HepG2 (cell line): ENCODE results near the gene CRYBA2. TPM values are rescaled to one million over a fixed set of nuclear protein-coding genes. Genes with fewer than 3 reads are reported as not detected.

ENCODE experiments used
- ATAC-seq: fragments of 200-7000 bp; cut with Tn5 transposase; 3 replicates; pipeline ENCODE4 v1.9.1; 2020; ENCODE audit warnings: mild to moderate bottlenecking, moderate library complexity
- BruUV-seq: library from RNA; stranded (reverse); fragments of 400-500 nt; replicated peaks from 2 replicates; lab custom pipeline; 2021; lab: Mats Ljungman, UMichigan
- CTCF ChIA-PET: fragments of 300-600 bp; formaldehyde crosslinking; extraction: SDS; loops from one replicate; lab custom pipeline; 2021; ENCODE audit warnings: low total read pairs, inconsistent platforms, low intra/inter-chr PET ratio; lab: Yijun Ruan, JAX
- POLR2A ChIA-PET: fragments of 350-600 bp; sonication (Branson Sonifier 250); formaldehyde crosslinking; loops from one replicate; lab custom pipeline; 2020; ENCODE audit warnings: antibody characterized with exemption, inconsistent platforms; lab: Yijun Ruan, JAX
- DNase-seq: peaks from one replicate; pipeline ENCODE4 v3.0.0-alpha.2; 2015; ENCODE audit warnings: low spot score
- FAIRE-seq: peaks from 3 replicates; lab custom pipeline; 2011; peaks lifted over from hg19 to GRCh38; lab: Jason Lieb, UNC
- H2AFZ ChIP-seq: one replicate; pipeline ENCODE4 v1.6.1; 2011; ENCODE audit warnings: low read length, inconsistent platforms
- H3K27ac ChIP-seq: fragments of 300-600 bp; 3 replicates; pipeline ENCODE4 v1.8.0; 2011; ENCODE audit warnings: mixed run types, mild to moderate bottlenecking, mixed read lengths, low read length, inconsistent platforms; ENCODE audit not compliant: insufficient read depth; ENCODE audit errors: extremely low read length
- H3K27me3 ChIP-seq, 2 experiments: fragments of 200-600 bp in 1 of 2; 2 replicates in 1 of 2; 3 replicates in 1 of 2; pipeline versions ENCODE4 v1.6.0 to v1.8.0; 2011; ENCODE audit warnings: low read length in 2 of 2, mild to moderate bottlenecking in 2 of 2, moderate library complexity in 2 of 2, inconsistent platforms in 1 of 2; ENCODE audit not compliant: insufficient read depth in 2 of 2, control insufficient read depth in 1 of 2
- H3K36me3 ChIP-seq, 2 experiments: fragments of 200-600 bp in 1 of 2; replicated peaks in 1 of 2; 2 replicates in 1 of 2; 3 replicates in 1 of 2; pipeline versions ENCODE4 v1.5.1 to v1.8.0; 2011; ENCODE audit warnings: low read length in 2 of 2, inconsistent platforms in 1 of 2; ENCODE audit not compliant: insufficient read depth in 2 of 2, control insufficient read depth in 1 of 2
- H3K4me1 ChIP-seq: 2 replicates; pipeline ENCODE4 v1.5.1; 2012; ENCODE audit warnings: low read length, inconsistent platforms; ENCODE audit not compliant: insufficient read depth
- H3K4me2 ChIP-seq: 2 replicates; pipeline ENCODE4 v1.6.0; 2011; ENCODE audit warnings: low read depth, low read length, inconsistent platforms
- H3K4me3 ChIP-seq, 3 experiments: fragments of 200-600 bp in 1 of 3; sonication (generic), shearing (Covaris generic) in 1 of 3; replicated peaks in 1 of 3; 2 replicates each; pipeline ENCODE4 v1.5.1; 2011 to 2016; ENCODE audit warnings: low read length in 3 of 3, inconsistent platforms in 2 of 3, low read depth in 2 of 3, mild to moderate bottlenecking in 2 of 3, control low read depth in 1 of 3, mixed read lengths in 1 of 3; ENCODE audit not compliant: insufficient read depth in 1 of 3
- H3K79me2 ChIP-seq: one replicate; pipeline ENCODE4 v1.6.1; 2011; ENCODE audit warnings: low read length, inconsistent platforms; ENCODE audit not compliant: insufficient read depth
- H3K9ac ChIP-seq: 2 replicates; pipeline ENCODE4 v1.6.0; 2011; ENCODE audit warnings: mild to moderate bottlenecking, low read depth, low read length, inconsistent platforms; ENCODE audit not compliant: insufficient read depth
- H3K9me3 ChIP-seq: 2 replicates; pipeline ENCODE4 v1.5.1; 2012; ENCODE audit warnings: mild to moderate bottlenecking, low read length
- H4K20me1 ChIP-seq: 2 replicates; pipeline ENCODE4 v1.6.0; 2011; ENCODE audit warnings: inconsistent platforms, mild to moderate bottlenecking, low read length, moderate library complexity; ENCODE audit not compliant: insufficient read depth
- ASH2L ChIP-seq: fragments of 300-600, 200-600 bp; sonication (generic); IDR thresholded peaks from 2 replicates; pipeline ENCODE4 v1.7.0; 2017; ENCODE audit warnings: low read depth, mild to moderate bottlenecking, moderate library complexity, mixed read lengths, low read length; ENCODE audit not compliant: insufficient read length
- FIP1L1 ChIP-seq: fragments of 200-400 bp; formaldehyde crosslinking; IDR thresholded peaks from 2 replicates; pipeline ENCODE4 v1.6.1; 2018; ENCODE audit warnings: low read depth, mild to moderate bottlenecking, low read length, moderate library complexity, borderline replicate concordance; ENCODE audit not compliant: insufficient read depth
- MNT ChIP-seq: fragments of 450-650 bp; IDR thresholded peaks from 2 replicates; pipeline ENCODE4 v1.6.1; 2016
- SNRNP70 ChIP-seq: fragments of 200-400 bp; formaldehyde crosslinking; IDR thresholded peaks from 2 replicates; pipeline ENCODE4 v1.6.1; 2017; ENCODE audit warnings: mild to moderate bottlenecking, low read depth, low read length, moderate library complexity
- SP1 ChIP-seq, 2 experiments: fragments of 450-650 bp in 1 of 2; sonication (generic) in 1 of 2; formaldehyde crosslinking in 1 of 2; IDR thresholded peaks; 2 replicates each; pipeline versions ENCODE4 v1.4.0 to v1.6.1; 2016 to 2020; ENCODE audit warnings: missing genetic modification reagents in 1 of 2
- TCF7 ChIP-seq: sonication (generic); IDR thresholded peaks from 2 replicates; pipeline ENCODE4 v1.6.1; 2016; ENCODE audit warnings: antibody characterized with exemption, low read depth
- THYN1 ChIP-seq: sonication (generic); formaldehyde crosslinking; IDR thresholded peaks from 2 replicates; pipeline ENCODE4 v1.8.1; 2023; ENCODE audit warnings: low read depth, mild to moderate bottlenecking, moderate library complexity, missing genetic modification reagents, borderline replicate concordance
- ZNF124 ChIP-seq: sonication (generic); formaldehyde crosslinking; IDR thresholded peaks from 2 replicates; pipeline ENCODE4 v1.4.0; 2020; ENCODE audit warnings: missing genetic modification reagents
- ZNF30 ChIP-seq: sonication (generic); formaldehyde crosslinking; IDR thresholded peaks from 2 replicates; pipeline ENCODE4 v1.5.0; 2020; ENCODE audit warnings: mild to moderate bottlenecking, missing genetic modification reagents
- ZNF460 ChIP-seq: sonication (generic); formaldehyde crosslinking; IDR thresholded peaks from 2 replicates; pipeline ENCODE4 v1.5.1; 2020; ENCODE audit warnings: missing genetic modification reagents, mild to moderate bottlenecking, borderline replicate concordance
- ZNF468 ChIP-seq: sonication (generic); formaldehyde crosslinking; IDR thresholded peaks from 2 replicates; pipeline ENCODE4 v1.8.0; 2022; ENCODE audit warnings: mild to moderate bottlenecking, moderate library complexity, missing genetic modification reagents
- ZNF605 ChIP-seq: sonication (generic); formaldehyde crosslinking; IDR thresholded peaks from 2 replicates; pipeline ENCODE4 v1.8.0; 2022; ENCODE audit warnings: mild to moderate bottlenecking, missing genetic modification reagents
- ZNF773 ChIP-seq: sonication (generic); formaldehyde crosslinking; IDR thresholded peaks from 2 replicates; pipeline ENCODE4 v1.4.0; 2020; ENCODE audit warnings: missing genetic modification reagents, borderline replicate concordance
- WGBS: methylation state at CpG from one replicate; pipeline ENCODE4 v1.1.6; 2017; ENCODE audit warnings: low lambda C conversion rate; 5-methylcytosine and 5-hydroxymethylcytosine counted together
- in situ Hi-C: cut with HindIII; loops from 2 replicates; pipeline ENCODE4 v1.10.0; 2017; ENCODE audit warnings: low pct_unique_long_range_greater_than_20kb; ENCODE audit not compliant: extremely low pct_ligation_motif_present
- intact Hi-C: fragments of 100-400 bp; cut with micrococcal nuclease; formaldehyde crosslinking; loops from one replicate; pipeline ENCODE4 v1.10.0; 2022; ENCODE audit not compliant: unreplicated experiment
- polyA plus RNA-seq, 8 experiments: library from polyadenylated mRNA; depleted of rRNA in 3 of 8; stranded (reverse) in 7 of 8; unstranded in 1 of 8; fragments of >200 nt; fragmentation: Illumina TruSeq in 4 of 8; extraction: Trizol in 4 of 8; gene quantifications; 2 replicates each; pipeline versions ENCODE4 v1.2.1 to v1.2.3, GENCODE V29; 2011 to 2016; ENCODE audit warnings: low read depth in 4 of 8, missing spikeins in 1 of 8, mixed read lengths in 1 of 8; ENCODE audit not compliant: insufficient read depth in 1 of 8
- total RNA-seq, 5 experiments: library from RNA; depleted of rRNA; stranded (reverse); fragments of >200 nt; fragmentation: Illumina TruSeq; extraction: Trizol; gene quantifications; 2 replicates each; pipeline ENCODE4 v1.2.3, GENCODE V29; 2016; ENCODE audit warnings: low read depth in 1 of 5
- TF ChIP-seq, protein P1 (sequence below): sonication (generic); formaldehyde crosslinking; conservative IDR thresholded peaks from 2 replicates; pipeline ENCODE4 v1.4.0; 2020; ENCODE audit warnings: missing genetic modification reagents
- TF ChIP-seq, protein P2 (sequence below): sonication (generic); formaldehyde crosslinking; IDR thresholded peaks from 2 replicates; pipeline ENCODE4 v1.5.0; 2020; ENCODE audit warnings: missing genetic modification reagents, mild to moderate bottlenecking, borderline replicate concordance
- TF ChIP-seq, protein P3 (sequence below): IDR thresholded peaks from 2 replicates; pipeline ENCODE4 v1.6.1; 2016; ENCODE audit warnings: low read depth, control low read depth
- TF ChIP-seq, protein P4 (sequence below): sonication (generic); formaldehyde crosslinking; IDR thresholded peaks from 2 replicates; pipeline ENCODE4 v1.5.0; 2020; ENCODE audit warnings: missing genetic modification reagents
- TF ChIP-seq, protein P5 (sequence below): sonication (generic); formaldehyde crosslinking; IDR thresholded peaks from 2 replicates; pipeline ENCODE4 v1.8.1; 2023; ENCODE audit warnings: mild to moderate bottlenecking, moderate library complexity, missing genetic modification reagents

Gene CRYBA2
- total and polyA plus RNA-seq, 2 of the 13 experiments (the other 11 are each of a cell fraction or from before 2014, with no cell fraction given) = not detected

- no peaks in the 10 kb centered on the region for H3K79me2 ChIP-seq
- in situ Hi-C loops = no loop called here
- H3K27me3 ChIP-seq = peaks cover 38 to 80% of the 10 kb centered on the region in 2 experiments
- intact Hi-C loops = loop anchor here (2.0 kb wide), 1 partner anchor 26 kb away; no protein-coding TSS in a partner anchor
- no peaks in the 10 kb centered on the region for H3K9me3 ChIP-seq
- no TSS peak for BruUV-seq
- no peak overlapping the region for H2AFZ ChIP-seq
- H3K27ac ChIP-seq = no peak overlapping the region
- H3K4me1 ChIP-seq = peaks cover 28% of the 10 kb centered on the region
- ChIA-PET CTCF (interaction anchor here (2.1 kb wide), 1 partner anchor 23 kb away, joined by 7 read pairs; no protein-coding TSS in a partner anchor), POLR2A (no interaction called here)
- 12% methylated on average over 13 of the region's 20 CpGs for WGBS
- peak overlapping the region; percentile 71 for H3K4me2 ChIP-seq
- FAIRE-seq (no peak), ATAC-seq (no peak; the same call in 2 of the 3 replicates), DNase-seq (no peak)
- peak overlapping the region in 1 of 3 experiments; percentile 64; a peak in 1 of 6 replicates for H3K4me3 ChIP-seq
- H3K9ac ChIP-seq = no peak overlapping the region
- peaks cover 36% of the 10 kb centered on the region; the same call in 1 of the 2 replicates for H4K20me1 ChIP-seq
- no peaks in the 10 kb centered on the region for H3K36me3 ChIP-seq
- no peak for TF ChIP-seq SP1 (IDR thresholded peaks at IDR 0.05)
- 0 out of 2 replicates have a peak, but pooled peaks have one; percentile 12 for TF ChIP-seq SP1 (CRISPR knock-in tag; IDR thresholded peaks at IDR 0.05)
- no peak for TF ChIP-seq ASH2L
- no peak for TF ChIP-seq MNT
- no peak for TF ChIP-seq ZNF124 (CRISPR knock-in tag)
- TF ChIP-seq TCF7 = no peak
- no peak for TF ChIP-seq ZNF468 (CRISPR knock-in tag)
- no peak for TF ChIP-seq ZNF605
- TF ChIP-seq, protein P1, sequence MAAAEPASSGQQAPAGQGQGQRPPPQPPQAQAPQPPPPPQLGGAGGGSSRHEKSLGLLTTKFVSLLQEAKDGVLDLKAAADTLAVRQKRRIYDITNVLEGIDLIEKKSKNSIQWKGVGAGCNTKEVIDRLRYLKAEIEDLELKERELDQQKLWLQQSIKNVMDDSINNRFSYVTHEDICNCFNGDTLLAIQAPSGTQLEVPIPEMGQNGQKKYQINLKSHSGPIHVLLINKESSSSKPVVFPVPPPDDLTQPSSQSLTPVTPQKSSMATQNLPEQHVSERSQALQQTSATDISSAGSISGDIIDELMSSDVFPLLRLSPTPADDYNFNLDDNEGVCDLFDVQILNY (CRISPR knock-in tag) = no peak; the same call in 1 of the 2 replicates
- TF ChIP-seq, protein P2, sequence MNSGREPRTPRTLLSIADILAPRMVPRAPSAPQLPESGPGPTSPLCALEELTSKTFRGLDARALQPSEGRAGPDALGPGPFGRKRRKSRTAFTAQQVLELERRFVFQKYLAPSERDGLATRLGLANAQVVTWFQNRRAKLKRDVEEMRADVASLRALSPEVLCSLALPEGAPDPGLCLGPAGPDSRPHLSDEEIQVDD (CRISPR knock-in tag) = no peak
- no peak for TF ChIP-seq FIP1L1
- TF ChIP-seq, protein P3, sequence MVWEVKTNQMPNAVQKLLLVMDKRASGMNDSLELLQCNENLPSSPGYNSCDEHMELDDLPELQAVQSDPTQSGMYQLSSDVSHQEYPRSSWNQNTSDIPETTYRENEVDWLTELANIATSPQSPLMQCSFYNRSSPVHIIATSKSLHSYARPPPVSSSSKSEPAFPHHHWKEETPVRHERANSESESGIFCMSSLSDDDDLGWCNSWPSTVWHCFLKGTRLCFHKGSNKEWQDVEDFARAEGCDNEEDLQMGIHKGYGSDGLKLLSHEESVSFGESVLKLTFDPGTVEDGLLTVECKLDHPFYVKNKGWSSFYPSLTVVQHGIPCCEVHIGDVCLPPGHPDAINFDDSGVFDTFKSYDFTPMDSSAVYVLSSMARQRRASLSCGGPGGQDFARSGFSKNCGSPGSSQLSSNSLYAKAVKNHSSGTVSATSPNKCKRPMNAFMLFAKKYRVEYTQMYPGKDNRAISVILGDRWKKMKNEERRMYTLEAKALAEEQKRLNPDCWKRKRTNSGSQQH (CRISPR knock-in tag) = no peak
- TF ChIP-seq, protein P4, sequence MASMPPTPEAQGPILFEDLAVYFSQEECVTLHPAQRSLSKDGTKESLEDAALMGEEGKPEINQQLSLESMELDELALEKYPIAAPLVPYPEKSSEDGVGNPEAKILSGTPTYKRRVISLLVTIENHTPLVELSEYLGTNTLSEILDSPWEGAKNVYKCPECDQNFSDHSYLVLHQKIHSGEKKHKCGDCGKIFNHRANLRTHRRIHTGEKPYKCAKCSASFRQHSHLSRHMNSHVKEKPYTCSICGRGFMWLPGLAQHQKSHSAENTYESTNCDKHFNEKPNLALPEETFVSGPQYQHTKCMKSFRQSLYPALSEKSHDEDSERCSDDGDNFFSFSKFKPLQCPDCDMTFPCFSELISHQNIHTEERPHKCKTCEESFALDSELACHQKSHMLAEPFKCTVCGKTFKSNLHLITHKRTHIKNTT (CRISPR knock-in tag) = no peak
- 0 out of 2 replicates have a peak, but pooled peaks have one; percentile 21 for TF ChIP-seq ZNF460 (CRISPR knock-in tag)
- TF ChIP-seq, protein P5, sequence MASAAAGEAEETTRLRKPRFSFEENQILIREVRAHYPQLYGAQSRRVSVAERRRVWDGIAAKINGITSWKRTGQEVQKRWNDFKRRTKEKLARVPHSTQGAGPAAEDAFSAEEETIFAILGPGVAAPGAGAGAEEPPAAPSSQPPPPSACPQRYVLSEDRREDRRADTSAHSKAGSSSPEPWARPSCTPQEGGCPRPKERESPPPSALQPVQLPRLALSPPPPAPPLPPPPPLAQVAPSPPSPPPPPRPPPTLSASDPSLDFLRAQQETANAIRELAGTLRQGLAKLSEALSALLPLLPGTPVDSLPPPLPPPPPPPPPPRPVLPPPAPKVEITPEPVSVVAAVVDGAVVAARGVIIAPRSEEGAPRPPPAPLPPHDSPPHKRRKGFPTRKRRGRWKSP (CRISPR knock-in tag) = 0 out of 2 replicates have a peak, but pooled peaks have one; percentile 34
- TF ChIP-seq ZNF773 (CRISPR knock-in tag) = no peak
- TF ChIP-seq THYN1 (CRISPR knock-in tag) = no peak
- no peak for TF ChIP-seq ZNF30 (CRISPR knock-in tag)
- TF ChIP-seq SNRNP70 = no peak
Observed at GRCh38 chr2:219003267-219003634, 10.0 kb upstream of the CRYBA2 start.
